GM12872 (cell line): ENCODE results near the gene CGREF1.

Experiments used
- CTCF ChIP-seq: IDR thresholded peaks from 3 replicates; pipeline ENCODE4 v1.5.1; 2011; ENCODE audit warnings: low read depth, mild to moderate bottlenecking, low read length, moderate library complexity; ENCODE audit not compliant: insufficient read depth

Gene CGREF1

GRCh38 chr2:27121906-27122305 is 3.0 kb upstream of the CGREF1 start:
- no peak for TF ChIP-seq CTCF

- TF ChIP-seq CTCF = no peak
Measured at GRCh38 chr2:27117995-27118524, 868 bp downstream of the CGREF1 start.

GRCh38 chr2:27115519-27115918 is 3.4 kb downstream of the CGREF1 start:
- TF ChIP-seq CTCF = no peak

GRCh38 chr2:27109083-27109482 is 9.8 kb downstream of the CGREF1 start:
- TF ChIP-seq CTCF = no peak

- no peak for TF ChIP-seq CTCF
Measured at GRCh38 chr2:27108221-27108620, 10.7 kb downstream of the CGREF1 start.

GRCh38 chr2:27105981-27106380 is 12.9 kb downstream of the CGREF1 start:
- no peak for TF ChIP-seq CTCF

- no peak for TF ChIP-seq CTCF
Measured at GRCh38 chr2:27102329-27102728, 16.6 kb downstream of the CGREF1 start.
